Adrenal gland (tissue), 5 donors: Measurements from ENCODE around the gene N4BP2.

Source experiments
- CTCF ChIP-seq, 6 experiments: fragments of 450-650 bp in 4 of 6; fragments of 200-600 bp in 2 of 6; sonication (generic) in 1 of 6; IDR thresholded peaks; 1 replicate in 5 of 6; 2 replicates in 1 of 6; pipeline versions ENCODE4 v1.5.1 to v1.8.0; 2016 to 2021; ENCODE audit warnings: antibody characterized with exemption in 6 of 6, mild to moderate bottlenecking in 2 of 6, moderate library complexity in 1 of 6
- POLR2A ChIP-seq, 2 donors: fragments of 450-650 bp; IDR thresholded peaks; one replicate each; pipeline ENCODE4 v1.6.1; 2017; ENCODE audit warnings: antibody characterized with exemption in 2 of 2, mild to moderate bottlenecking in 2 of 2, moderate library complexity in 1 of 2
- donor health status: DM: no; HTN: no; CAD: no.

DNA sequence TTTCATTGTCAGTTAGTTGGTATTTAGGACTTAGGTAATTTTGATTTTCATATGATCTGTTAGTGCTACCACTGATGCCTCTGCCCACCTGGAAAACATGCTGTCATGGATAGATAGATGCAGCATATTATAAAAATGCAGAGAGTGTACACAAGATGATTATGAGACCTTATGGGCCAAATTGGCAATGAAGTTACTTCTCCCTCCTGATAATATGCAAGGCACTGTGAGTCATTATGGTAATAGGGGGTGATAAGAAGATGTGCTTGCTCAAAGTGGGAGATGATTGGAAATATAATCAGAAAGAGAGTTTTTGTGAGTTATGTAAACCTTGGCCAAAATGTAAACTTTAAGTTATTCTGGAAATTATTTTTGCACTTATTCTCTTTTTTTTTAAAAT is 83.5 kb downstream of the N4BP2 start:
- TF ChIP-seq POLR2A (IDR thresholded peaks at IDR 0.05): no peak
- no peak for TF ChIP-seq CTCF (IDR thresholded peaks at IDR 0.05)
